GM18508 (cell line): ENCODE data around the gene PTX4.

Experiments used
- ATAC-seq: cut with Tn5 transposase; IDR thresholded peaks from one replicate; pipeline ENCODE4 v1.9.1; 2021; ENCODE audit warnings: moderate number of reproducible peaks; ENCODE audit not compliant: insufficient read depth, unreplicated experiment

PTX4 gene

DNA sequence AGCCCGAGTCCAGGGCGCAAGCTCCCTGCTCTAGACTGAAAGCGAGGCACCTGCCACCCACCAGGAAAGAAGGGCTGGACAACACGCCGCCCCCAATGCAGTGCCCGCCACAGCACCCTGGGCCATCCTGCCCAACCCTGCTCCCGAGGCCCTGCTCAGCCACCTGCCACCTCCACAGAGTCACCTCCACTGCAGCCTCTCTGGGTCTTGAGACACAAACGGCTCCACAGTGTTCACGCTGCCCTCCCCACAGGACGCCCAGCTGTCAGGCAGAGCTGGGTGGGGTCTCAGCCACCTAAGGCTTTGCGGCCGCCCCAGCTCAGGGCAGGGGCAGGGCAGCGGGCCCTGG lies 23.2 kb downstream of the PTX4 start:
- no peak for ATAC-seq

DNA sequence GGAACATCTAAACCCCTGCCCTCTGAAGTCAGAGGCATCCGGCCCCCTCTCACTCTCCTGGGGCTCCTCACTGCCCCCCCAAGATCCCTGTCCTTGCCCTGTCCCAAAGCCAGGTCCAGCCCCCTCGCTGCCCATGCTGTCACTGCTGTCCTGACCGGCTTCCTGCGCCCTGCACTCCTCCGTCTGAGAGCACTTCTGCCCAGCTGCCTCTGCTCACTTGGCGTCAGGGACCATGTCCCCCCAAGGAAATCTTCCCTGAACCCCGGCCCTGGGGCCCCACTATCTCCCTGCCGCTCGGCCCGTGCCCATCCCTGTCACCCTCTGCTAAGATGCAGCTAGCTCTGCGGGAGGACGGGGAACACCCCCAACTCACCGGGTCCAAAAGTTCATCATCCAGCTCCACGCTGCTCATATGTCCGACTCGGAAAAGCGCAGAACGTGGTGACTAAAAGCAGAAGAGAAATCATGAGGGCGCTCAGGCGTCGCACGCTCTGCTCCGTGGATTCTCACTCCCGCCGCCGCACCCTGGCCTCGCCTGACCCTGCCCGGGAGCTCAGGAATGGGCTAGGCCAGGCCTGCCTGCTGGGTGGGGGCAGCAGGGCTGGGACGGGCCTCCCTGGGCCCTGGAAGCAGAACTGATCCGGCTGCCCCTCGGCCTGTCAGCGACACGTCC lies 23.7 kb downstream of the PTX4 start:
- ATAC-seq, result no peak

DNA sequence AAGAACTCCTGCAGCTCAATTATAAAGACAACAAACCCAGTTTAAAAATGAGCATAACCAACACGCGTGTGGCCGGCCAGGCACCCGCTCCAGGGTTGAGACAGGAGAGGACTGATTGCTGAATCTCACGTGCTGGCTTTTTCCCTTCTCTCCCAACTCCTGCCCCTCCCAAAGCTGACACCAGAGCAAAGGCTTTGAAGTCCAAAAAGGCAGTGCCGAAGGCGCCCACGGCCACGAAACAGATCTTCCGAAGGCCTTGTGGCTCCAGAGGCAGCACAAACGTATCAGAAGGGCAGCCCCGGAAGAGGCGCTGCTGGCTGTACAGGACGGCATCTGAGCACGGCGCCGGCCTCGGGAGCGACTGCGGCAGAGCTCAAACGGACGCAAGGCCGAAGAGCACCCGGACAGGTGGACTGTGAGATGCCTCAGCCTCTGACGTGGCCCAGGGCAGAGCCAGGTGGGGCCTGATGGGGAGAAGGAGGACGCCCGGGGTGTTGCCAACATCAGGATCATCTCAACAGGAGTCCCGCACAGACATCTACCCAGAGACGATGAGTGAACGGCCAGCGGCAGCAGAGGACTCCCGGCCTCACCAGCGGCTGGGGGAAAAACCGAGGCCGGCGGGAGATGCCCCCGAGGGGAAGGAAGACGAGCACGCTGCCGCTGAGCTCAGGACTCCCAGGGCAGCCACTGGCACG lies 24.4 kb downstream of the PTX4 start:
- no peak for ATAC-seq

- ATAC-seq, result no peak
Measured at GRCh38 chr16:1461146-1461545, 27.6 kb downstream of the PTX4 start.

GRCh38 chr16:1460602-1461138 lies 28.1 kb downstream of the PTX4 start:
- ATAC-seq, result no peak

DNA sequence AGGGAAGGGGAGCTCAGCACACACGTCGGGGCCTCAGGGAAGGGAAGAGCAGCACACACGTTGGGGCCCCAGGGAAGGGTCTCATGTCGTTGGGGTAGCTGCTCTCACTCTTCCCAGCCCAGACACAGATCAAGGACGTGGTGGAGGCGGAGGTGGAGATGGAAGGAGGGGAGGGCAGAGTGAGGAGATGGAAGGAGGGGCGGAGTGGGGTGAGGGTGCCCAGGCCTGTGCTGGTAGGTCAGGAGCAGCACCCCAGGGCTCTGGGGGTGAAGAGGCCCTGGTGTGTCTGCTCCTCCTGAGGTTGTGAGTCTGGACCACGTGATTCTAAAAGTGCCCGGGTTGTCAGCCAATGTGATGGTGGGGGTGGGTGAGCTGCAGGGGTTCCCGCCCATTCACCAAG lies 28.8 kb downstream of the PTX4 start:
- ATAC-seq, result no peak

- no peak for ATAC-seq
Measured at GRCh38 chr16:1458977-1459341, 29.8 kb downstream of the PTX4 start.

DNA sequence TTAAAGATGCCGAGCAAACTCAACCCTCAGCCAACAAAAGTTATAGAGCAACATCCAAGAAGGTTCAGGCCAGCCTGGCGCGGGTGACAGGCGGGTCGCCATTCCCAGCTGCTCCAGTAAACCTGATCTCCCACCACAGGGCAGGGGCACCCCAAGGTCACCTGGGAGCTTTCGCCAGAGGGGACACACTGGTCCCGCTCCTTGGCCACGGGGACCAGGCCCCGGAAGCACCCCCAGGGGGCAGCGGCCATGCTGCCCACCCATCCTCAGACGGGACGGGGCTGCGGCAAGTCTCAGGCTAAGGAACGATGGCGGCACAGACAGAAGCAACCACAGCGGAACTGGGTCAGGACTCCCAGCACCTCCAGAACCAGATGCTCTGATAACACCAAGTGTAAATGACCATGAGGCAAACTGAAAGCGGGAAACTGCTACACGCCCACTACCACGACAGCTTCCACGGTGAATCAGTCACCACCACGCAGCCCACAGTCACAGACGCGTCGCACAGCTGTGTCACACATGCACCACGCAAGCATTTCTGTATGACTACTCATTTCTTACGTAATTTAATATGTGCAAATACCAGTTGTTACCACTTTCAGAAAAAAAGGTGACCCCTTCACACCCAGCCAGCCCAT lies 30.3 kb downstream of the PTX4 start:
- ATAC-seq, result no peak

DNA sequence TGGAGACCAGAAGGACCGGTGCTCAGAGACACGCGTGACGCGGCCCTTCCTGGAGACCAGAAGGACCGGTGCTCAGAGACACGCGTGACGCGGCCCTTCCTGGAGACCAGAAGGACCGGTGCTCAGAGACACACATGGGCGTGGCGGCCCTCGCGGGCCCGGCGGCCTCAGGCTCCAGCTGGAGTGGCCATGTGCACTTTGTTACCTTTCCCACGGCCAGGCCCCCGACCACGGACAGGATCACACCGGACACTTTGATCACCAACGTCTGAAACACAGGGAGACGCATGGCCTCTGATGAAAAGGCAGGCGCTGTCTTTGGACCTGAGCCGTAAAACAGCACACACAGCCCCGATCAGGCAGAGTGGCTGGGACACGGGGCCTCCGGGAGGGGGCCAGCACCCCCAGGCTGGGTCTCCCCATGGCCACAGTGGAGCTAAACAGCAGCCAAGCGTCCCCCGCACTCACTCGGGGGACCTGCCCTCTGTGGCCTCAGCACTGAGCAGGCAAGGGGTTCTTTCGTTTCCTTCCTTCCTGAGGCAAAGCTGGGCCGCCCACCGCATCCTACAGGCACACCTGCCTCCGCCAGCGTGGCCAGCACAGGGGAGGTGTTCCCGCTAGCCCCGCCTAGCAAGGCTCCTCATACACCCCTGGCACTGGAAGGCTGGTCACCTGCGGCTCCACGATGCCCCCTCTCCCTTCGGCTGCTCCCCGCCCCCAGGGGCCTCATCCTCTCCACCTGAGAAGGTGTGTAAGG lies 31.1 kb downstream of the PTX4 start:
- ATAC-seq, result no peak

DNA sequence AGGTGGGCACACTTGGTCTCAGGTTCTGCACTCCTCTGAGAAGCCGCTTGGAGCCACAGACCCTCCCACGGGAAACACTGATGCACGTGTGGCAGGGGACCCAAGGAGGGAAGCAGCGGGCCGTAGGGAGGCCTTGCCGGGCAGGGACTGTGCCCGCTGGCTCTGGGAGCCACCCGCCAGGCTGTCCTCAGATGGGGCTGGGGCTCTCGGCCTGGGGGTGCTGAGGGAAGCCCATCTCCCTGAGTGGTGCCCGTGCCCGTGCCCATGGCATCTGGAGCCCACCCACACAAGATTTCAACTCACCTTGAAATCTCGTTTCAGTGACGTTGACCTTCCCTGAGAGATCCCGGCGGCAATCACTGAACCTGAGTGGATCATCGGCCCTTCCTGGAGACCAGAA lies 31.8 kb downstream of the PTX4 start:
- no peak for ATAC-seq

DNA sequence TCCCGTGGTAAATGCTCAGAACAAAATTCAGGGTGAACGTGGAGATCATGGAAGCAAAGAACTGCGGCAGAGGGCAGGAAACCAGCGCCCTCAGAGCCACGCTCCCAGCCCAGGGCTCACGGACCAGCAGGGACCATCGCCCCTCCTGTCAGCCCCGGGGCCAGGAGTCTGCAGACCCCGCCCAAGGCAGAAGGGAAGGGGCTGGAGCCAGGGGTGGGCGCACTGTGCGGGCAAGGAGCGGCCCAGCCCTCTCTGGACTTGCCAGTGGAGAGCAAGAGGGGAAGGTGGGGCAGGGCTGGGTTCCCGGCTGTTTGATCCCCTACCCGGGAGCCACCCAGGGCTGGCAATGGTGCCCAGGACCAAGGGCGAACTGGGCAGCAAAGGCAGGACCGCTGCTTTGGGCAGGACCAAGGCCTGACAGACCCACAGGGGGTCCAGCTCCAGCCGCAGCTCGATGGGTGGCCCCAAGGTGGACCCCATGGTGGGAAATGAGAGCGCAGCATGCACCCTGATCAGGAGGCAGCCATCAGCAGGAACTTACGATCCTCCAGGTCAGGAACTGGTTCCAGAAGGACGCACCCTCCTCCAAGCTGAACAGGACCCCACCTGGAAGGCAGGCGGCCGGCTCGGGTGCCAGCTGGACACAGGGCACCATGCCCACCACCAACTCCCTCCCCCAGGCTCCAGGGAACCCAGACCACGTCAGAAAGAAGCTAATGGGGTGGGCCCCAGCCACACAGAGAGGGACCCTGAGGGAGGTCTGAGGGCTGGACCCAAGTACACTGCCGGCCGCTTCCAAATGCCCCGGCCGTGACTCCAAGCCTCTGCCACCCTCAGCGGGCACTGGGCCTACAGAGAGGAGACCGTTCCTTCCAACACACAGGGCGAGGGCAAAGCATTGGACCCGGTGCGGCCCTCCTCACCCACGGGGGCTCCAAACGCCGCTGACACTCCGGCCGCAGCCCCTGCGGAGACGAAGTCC lies 33.3 kb downstream of the PTX4 start:
- ATAC-seq, result no peak

DNA sequence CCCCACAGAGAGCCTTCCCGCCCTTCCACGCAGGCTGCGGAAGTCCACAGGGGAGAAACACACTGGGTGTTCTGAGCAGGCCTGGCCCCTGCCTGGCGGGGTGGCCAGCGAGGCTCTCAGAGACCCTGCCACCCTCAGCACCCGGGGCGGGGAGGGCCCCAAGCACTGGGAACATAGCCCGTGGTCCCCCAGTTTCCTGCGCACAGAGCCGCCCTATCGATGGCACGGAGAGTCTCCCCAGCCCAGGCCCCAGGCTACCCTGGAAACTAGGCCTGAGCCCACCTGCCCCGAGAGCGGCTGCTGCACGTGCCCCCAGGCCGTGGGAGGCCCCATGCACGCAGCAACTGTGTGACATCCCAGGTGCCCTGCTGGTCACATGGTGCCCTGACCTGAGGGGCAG lies 34.2 kb downstream of the PTX4 start:
- ATAC-seq, result no peak

DNA sequence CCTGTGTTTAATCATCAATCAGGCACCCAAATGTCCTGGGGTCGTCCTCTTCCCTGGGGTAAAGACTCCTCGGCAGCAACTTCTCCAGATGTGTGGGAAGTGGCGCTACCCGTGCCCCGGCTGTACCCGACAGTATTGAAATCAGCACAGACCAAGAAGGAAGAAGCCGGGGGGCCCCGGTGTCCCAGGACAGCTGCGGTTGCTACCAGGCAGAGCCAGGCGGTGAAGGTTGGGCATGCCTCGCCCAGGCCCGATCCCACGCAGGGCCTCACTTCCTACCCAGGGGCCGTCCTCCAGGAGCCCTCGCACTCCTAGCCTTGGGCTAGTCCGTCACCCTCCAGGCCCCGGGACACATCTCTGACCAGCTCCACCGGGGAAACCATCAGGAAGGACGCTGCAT lies 35.4 kb downstream of the PTX4 start:
- no peak for ATAC-seq

- no peak for ATAC-seq
Measured at GRCh38 chr16:1452530-1452929, 36.2 kb downstream of the PTX4 start.

GRCh38 chr16:1451702-1452392 lies 36.9 kb downstream of the PTX4 start:
- ATAC-seq, result no peak

- ATAC-seq, result no peak
Measured at GRCh38 chr16:1450841-1451240, 37.9 kb downstream of the PTX4 start.

DNA sequence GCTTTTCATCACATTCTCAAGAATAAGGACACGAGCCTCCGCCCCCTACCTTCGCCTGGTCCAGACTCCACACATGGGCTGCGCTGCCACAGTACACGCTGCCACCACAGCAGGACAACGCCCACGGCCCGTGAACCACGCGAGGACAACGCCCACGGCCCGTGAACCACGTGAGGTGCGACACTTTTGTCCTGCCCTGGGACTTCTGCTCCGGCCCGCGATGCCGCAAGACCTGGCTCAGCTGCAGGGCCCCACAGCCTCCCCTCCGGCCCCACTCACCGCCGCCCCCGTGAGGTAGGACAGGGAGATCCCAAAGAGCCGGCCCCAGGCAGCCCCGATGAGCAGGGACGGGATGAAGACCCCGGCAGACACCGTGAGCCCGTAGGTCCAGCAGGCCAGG lies 38.5 kb downstream of the PTX4 start:
- no peak for ATAC-seq

DNA sequence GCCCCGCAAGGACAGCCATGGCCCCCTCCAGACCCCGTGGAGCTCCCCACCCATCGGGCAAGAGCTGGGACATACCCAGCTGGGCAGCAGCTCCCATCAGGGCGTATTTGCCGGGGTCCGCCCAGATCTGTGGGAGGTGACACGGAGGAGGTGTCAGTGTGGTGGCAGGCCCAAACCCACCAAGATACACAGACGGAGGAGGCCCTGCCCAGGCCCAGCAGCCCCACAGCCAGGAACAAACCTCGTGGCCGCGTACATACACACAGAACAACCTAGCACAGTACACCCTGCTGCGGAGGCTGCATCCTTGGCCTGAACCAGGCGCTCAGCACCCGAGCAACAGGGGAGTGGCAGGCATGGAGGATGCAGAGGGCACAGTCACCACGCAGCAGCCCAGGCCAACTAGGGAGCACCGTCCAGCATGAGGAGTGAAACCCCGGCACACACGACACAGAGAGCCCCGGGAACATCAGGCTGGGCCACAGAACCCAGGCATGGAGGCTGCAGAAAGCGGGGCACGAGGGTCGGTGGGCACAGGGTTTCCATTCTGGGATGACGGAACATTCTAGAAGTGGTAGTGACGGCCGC lies 39.4 kb downstream of the PTX4 start:
- no peak for ATAC-seq
